CD1c-positive myeloid dendritic cell (primary cell): ENCODE data around the gene CAP1.

Experiments
- DNase-seq: peaks from one replicate; pipeline ENCODE4 v3.0.0-alpha.2; 2016; ENCODE audit errors: extremely low spot score

CAP1 gene

GRCh38 chr1:40095806-40096205 lies 55.3 kb downstream of the CAP1 start:
- peak; percentile 83 for DNase-seq

- no peak for DNase-seq
Observed at GRCh38 chr1:40096646-40096976, 56.1 kb downstream of the CAP1 start.

GRCh38 chr1:40096977-40097782 lies 56.7 kb downstream of the CAP1 start, which contains the start of gene PPT1:
Gene PPT1, minus strand, starts transcription at chr1:40097252. Its CDS starts 14 bp downstream, at chr1:40097238.
- peak; percentile 83 for DNase-seq

GRCh38 chr1:40102038-40102437 lies 61.5 kb downstream of the CAP1 start:
- DNase-seq, result no peak

- no peak for DNase-seq
Observed at GRCh38 chr1:40102896-40103295, 62.4 kb downstream of the CAP1 start.

GRCh38 chr1:40105028-40105427 lies 64.5 kb downstream of the CAP1 start:
- DNase-seq, result peak; percentile 44

GRCh38 chr1:40107290-40107959 lies 66.9 kb downstream of the CAP1 start:
- no peak for DNase-seq

- no peak for DNase-seq
Observed at GRCh38 chr1:40110389-40110788, 69.9 kb downstream of the CAP1 start.

- DNase-seq, result no peak
Observed at GRCh38 chr1:40114400-40114799, 73.9 kb downstream of the CAP1 start.

GRCh38 chr1:40120128-40120527 lies 79.6 kb downstream of the CAP1 start:
- no peak for DNase-seq
